NCI-H2081 (cell line): ENCODE data around the gene CORO2A.
A peak's percentile ranks its signal among the peaks of the same experiment; 100 is the strongest.

ENCODE experiments used
- DNase-seq, 2 experiments: peaks; one replicate each; lab custom pipeline; 2025; lab: John Stamatoyannopoulos, UW

CORO2A gene

DNA sequence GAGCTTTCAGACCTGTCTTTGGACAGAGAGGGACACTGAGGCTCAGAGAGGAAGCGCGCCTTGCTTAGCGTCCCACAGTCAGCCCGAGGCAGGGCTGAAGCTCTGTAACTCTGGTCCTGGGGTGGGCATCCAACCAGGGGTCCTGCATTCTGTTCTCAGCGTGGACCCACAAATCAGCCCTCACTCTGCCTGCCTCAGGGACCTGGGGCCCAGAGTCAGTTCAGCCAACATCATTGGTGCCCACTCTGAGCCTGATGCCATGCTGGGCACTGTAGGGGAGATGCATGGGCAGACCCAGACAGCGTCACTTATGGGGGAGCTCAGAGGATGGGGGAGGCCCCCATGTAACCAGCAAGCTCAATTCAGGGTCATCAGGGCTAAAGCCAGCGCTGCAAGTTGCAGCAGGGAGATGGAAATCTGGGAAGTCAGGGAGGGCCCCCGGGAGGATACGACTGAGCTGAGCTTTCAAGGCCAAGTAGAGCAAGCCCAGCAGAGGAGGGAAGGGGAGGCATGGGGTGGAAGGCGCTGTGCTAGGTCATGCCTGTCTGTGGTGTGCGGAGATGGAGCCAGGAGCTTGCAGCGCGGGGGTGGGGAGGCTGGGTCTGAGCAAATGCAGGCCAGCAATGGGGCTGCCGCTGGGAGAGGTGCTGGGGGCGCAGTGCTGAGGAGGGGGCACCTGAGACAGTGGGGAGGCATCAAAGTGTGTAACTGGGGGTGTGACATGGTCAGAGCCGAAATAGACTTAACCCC is 21.1 kb downstream of the CORO2A start:
- no peak for DNase-seq

DNA sequence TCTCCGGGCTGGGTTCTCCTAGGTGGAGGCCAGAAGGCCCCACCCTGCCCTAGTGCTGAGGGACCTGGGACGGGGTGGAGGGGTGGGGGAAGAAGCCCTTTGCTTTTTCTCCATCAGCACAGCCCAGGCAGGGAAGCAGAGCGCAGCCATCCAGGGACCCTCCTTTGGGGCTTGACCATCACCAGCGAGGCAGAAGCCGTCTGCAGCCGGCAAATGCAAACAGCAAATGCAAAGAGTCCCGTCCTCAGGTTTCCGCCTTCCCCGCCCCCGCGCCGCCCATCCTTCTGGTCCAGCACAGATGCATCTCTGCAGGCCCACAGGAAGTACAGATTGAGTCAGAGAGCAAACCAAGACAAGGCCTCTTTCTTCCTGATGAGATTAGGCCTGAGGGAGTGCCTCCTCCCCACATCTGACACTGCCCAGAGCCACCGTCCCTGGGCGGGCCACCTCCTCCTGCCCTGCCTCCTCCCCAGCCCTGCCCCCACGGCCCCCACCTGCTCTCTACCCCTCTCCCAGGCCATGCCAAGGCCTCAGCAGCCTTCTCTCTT is 23.4 kb downstream of the CORO2A start:
- DNase-seq: no peak

DNA sequence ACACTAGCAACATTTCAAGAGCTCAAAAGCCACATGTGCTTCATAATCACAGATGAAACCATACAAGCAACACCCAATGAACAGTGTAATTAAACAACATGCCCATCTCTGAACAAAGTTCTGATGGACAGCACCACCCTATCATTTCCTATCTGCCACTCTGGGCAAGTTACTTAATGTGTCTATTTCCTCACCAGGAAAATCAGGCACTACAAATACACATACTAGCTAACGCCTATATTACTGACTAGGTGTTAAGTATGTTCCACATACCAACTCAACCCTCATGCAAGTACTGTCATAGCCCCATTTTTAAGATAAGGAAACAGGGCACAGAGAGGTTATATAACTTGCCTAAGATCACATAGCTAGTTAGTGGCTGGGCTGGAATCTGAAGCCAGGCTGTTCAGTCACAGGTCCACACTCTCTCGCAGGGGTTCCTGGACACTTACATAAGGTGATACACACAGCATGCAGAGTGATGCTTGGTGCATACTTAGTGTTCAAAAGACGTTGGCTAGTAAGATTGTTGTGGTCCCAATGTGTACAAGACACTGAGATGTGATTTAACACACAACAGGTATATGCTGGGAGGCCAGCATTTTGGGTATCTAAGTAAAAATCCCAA is 24.2 kb downstream of the CORO2A start:
- no peak for DNase-seq

DNA sequence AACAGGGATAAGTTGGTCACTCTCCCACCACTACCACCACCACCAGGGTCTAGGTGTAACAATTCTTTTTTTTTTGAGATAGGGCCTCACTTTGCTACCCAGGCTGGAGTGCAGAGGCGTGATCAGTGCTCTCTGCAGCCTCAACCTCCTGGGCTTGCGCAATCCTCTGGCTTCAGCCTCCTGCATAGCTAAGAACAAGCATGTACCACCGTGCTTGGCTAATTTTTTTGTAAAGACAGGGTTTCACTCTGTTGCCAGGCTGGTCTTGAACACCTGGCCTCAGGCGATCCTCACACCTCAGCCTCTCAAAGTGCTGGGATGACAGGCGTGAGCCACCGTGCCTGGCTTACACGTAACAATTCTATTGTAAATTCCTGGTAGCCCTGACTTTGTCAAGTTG is 27.5 kb downstream of the CORO2A start:
- DNase-seq: no peak

DNA sequence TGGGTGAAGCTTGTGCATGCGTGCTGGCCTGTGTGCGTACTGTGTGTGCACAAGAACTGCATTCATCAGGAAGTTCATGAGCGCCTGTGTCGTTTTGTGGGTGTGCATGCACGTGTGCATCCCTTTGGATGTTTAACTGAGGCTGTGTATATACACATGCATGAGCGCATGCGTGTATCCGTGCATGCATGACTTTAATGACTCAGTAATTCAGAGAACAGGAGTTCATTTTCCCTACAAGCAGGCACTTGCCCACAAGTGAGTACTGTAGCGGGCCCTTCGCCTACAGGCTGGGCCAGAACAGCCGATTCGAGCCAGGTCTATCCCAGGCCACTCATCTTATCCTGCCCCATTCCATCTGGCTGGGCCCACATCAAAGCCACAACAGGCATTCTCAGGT is 29.8 kb downstream of the CORO2A start:
- DNase-seq: no peak

DNA sequence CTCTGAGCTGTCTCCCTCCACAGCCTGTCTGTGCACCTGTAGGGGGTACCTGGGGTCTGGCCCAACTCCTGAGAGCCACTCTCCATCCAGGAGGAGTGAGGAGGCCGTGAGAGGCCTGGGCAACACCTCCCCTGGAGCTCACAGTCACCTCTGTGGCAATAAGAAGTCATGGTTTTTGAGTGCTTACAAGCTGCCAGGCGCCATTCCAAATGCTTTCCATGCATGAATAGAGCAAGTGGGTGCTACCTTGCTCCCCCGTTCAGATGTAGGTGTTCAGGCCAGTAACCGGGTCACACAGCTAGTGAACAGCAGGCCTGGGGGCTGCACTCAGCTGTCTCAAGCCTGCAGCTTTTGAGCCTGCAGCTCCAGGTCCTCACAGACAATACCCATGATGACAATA is 30.6 kb downstream of the CORO2A start:
- DNase-seq: no peak

DNA sequence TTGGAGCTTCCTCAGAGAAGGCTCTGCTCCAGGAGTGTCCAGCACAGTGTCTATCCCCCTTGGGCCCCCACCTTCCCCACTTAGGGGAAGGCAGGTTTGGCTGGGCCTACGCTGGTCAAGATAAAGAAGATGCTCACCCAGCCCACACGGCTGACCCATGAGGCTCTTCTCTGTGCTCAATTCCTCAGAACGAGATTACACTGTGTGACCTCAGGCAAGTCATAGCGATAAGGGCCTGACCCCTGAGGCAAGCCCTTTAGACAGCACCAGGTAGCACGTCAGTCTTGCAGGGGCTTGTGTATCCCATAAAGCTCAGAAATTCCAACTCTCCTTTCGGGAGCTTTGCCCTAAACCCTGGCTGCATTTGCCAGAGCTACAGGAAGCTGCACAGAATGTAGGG is 32.6 kb downstream of the CORO2A start:
- no peak for DNase-seq

DNA sequence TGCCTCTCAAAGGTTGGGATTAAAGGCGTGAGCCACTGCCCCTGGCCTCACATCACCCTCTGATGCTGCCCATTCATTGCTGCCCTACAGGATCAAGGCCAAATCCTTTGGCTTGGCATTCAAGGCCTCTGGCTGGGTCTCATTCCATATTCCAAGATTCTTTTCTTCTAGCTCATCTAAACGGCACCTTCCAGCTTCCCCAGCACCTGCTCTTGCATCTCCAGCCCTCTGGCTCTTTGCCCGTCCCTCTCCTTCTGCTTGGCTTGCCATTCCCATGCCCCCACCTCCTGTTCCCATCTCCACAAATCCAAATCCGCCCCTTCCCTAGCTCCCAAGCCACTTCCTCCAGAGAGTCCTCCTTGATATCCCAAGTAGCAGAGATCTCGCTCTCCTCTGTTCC is 33.1 kb downstream of the CORO2A start:
- DNase-seq: no peak

DNA sequence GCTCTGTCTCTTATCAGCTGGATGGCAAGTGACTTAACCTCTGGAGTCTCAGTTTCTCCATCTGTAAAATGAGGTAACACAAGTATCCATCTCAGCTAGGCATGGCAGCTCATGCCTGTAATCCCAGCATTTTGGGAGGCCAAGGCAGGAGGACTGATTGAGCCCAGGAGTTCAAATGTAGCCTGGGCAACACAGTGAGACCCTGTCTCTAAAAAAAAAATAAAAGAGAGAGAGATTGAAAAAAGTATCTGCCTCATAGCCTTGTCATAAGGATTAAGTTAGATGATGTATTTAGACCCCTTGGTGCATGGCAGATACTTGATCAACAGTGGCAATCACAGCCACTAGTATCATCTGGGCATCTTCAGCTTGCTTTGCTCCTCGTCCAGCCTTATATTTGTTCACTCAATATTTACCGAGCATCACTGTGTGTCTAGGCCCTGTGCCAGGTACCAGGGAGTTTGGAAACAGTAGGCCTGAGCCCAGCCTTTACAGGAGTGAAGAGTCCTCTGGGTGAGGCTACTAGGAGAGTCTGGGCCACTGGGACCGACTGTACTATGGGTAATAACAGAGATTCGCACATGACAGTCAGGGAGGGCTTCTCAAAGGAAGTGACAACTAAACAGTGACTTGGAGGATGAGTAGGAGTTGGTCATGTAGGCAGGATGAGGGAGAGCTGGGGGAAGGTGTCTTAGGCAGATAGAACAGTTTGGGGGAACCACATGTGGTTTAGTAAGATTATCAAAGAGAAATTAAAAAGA is 34.2 kb downstream of the CORO2A start:
- peak; percentile 34 to 69 for DNase-seq

DNA sequence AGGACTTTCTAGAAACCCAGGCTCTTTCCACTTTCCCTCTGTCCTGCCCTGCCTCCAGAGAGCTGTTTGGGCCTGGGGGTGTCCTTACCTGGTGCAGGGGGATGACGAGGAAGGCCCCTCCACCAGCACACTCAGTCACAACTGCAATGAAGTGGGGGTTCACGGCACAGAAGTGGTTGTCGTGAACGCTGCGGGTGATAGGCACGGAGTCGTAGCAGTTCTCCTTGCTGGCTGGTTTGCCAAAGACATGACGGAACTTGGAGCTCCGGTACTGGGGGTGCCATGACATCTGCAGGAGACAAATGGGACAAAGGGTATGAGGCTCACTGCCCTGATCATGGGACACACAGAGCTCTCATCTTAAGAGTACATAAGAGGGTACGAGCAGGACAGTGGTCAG is 35.1 kb downstream of the CORO2A start:
- no peak for DNase-seq

DNA sequence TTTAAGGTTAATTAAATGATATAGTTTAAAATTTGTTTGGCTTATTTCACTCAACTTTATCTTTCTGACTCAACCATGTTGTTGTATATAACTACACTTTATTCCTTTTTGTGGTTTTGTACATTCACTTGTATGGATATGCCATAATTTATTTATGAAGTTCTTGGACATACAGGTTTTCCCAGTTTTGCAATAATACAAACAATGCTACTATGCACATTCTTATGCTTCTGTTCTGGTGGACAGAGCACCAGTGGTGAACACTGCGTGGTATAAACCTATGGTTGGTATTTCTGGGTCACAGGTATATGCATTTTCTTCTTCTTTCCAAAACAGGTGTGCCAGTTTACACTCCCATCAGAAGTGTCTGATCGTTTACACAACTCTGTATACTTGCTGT is 37.8 kb downstream of the CORO2A start:
- DNase-seq: no peak

DNA sequence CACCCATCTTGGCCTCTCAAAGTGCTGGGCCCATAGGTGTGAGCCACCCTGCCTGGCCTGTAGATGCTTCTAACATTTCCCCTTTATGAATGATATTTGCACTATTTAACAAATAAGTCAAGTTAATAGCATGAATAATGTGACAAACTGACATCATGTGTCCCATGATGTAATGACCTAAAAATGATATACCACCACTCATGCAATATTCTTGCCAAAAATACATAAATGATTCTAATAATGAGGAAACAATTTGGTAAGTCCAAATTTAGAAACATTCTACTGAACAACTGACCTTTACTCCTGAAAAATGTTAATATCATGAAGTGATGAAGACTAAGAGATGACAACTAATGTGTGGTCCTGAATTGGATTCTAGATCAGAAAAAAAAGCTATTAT is 39.9 kb downstream of the CORO2A start:
- DNase-seq: no peak

DNA sequence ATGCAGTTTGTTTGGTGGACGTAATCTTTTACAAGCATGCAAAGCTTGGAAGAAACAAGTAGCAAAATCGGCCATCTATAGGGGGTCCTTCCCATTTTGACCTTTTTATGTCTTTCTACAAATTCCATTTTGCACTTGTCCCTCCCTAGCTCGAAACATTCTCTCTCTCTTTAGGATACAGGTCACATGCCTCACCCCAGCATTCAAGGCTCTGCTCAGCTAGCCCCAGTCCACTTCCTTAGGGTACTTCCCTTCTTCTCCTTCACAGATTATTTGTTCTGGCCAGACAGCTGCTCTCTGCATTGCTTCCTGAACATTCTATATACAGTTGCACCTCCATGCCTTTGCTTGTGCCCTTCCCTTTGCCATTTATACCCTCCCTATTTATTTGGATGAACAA is 41.7 kb downstream of the CORO2A start:
- DNase-seq: no peak

DNA sequence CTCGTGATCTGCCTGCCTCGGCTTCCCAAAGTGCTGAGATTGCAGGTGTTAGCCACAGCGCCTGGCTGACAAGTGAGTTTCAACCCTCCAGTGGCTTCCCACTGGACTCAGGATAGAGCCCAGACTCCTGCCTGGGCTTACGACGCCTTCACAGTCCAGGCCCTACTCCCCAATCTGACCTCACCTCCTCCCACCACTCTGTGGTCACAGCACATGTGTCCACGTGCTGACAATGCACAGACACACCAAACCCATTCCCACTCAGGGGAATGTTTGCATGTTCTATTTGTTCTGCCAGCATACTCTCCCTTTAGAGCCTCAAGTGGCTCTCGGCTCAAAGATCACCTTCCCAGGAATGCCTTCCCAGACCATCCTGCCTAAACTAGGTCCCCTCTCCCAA is 42.3 kb downstream of the CORO2A start:
- no peak for DNase-seq

DNA sequence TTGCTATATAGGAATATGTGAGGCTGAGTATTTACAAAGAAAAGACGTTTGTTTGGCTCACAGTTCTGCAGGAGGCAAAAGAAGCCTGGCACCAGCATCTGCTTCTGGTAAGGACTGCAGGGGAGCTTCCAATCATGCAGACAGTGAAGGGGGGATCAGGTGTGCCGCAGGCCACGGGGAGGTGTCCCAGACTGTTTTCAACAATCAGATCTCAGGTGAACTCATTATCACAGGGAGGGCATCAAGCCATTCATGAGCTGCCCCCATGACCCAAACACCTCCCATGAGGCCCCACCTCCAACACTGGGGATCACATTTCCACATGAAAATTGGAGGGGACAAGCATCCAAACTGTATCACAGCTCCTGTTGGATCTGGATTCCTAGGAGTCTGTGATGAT is 43.0 kb downstream of the CORO2A start:
- DNase-seq: no peak

DNA sequence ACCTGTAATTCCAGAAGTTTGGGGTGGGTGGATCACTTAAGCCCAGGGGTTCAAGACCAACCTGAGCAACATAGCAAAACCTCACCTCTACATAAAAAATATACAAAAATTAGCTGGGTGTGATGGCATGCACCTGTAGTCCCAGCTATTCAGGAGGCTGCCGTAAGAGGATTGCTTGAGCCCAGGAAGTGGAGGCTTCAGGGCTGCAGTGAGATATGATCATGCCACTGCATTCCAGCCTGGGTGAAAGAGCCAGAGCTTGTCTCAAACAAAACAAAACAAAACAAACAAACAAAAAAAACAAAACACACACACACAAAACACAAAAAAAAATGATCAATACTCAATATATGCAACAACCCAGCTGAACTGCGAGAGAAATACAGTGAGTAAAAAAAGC is 44.0 kb downstream of the CORO2A start:
- DNase-seq: no peak

DNA sequence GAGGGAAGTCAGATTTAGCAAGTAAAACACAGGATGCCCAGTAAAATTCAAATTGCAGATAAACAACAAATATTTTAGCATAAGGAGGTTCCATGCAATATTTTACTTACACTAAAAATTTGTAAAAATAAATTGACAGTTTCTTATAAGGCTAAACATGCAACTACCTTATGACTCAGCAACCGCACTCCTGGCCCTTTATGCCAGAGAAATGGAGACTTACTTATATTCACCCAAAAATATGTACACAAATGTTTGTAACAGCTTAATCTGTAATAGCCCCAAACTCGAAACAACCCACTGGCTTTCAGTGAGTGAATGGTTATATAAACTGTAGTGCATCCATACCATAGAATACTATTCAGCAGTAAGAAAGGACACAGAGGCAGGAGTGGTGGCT is 44.9 kb downstream of the CORO2A start:
- DNase-seq: no peak

DNA sequence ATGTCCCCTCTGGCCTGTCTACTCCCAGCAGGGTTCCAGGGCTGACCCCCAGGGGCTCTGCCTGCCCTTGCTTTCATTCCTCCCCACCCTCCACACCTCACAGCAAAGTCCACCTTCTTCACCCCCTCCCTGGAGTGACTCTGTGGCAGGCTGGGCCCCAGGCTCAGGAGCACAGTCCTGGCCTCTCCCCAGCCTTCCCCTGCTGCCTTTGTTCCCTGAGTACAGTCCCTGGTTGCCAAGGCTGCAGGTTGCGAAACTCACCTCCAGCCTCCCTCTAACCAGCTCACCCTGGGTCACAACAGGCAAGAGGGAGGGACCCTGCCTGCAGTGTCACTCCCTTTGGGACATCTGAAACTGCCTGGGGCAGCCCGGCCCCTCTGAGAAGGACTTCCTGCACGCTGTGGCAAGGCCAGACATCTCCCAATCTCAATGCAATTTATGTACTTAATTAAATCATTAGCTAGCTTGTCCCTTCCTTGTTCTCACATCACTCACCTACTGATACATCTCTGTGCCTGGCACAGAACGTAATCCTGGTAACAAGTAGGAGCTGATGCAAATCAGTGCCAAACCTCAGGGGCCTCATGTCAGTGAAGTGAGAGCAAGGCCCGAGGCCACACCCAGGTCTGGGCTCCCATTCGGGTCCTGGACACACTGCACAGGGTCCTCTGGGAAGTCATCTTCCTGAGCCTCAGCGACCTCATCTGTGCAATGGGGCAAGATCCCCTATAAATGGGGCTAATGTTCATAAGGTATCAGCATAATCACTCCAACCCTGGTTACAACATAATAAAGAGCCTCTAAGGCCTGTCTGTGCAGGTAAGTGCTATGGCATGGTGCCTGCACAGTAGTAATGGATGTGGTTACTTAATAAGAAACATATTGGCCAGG is 46.1 kb downstream of the CORO2A start:
- DNase-seq: no peak

DNA sequence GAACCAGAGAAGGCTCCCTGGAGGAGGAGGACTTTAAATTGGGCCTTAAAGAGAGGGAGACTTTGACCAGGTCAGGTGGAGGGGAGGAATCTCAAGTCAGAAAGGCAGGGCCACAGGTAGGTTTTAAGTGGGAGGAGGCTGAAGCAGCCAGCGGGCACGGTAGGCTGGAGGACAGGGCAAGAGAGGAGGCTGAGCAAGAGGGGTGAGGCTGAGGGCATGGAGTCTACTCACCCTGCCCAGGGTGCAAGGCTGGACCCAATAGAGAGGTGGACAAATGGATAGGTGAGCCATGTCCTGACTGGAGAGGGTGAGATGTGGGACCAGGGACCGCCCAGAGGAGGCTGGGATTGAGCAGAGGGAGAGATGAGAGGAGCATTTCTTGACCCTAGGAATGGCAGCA is 47.8 kb downstream of the CORO2A start:
- DNase-seq: no peak

DNA sequence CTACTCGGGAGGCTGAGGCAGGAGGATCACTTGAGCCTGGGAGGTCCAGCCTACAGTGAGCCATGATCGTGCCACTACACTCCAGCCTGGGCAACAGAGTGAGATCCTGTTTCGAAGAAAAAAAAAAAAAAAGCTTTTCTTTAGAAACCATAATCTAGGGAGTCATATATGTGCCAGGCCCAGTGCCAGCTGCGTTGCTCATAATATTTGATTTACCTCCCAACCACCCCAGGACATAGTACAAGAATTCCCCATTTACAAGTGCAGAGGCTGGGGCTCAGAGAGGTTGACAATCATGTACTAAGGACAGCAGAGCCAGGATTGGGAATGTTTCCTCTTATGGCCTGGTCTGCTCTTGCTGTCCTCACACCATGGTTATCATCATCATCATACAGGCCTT is 48.4 kb downstream of the CORO2A start:
- DNase-seq: no peak

DNA sequence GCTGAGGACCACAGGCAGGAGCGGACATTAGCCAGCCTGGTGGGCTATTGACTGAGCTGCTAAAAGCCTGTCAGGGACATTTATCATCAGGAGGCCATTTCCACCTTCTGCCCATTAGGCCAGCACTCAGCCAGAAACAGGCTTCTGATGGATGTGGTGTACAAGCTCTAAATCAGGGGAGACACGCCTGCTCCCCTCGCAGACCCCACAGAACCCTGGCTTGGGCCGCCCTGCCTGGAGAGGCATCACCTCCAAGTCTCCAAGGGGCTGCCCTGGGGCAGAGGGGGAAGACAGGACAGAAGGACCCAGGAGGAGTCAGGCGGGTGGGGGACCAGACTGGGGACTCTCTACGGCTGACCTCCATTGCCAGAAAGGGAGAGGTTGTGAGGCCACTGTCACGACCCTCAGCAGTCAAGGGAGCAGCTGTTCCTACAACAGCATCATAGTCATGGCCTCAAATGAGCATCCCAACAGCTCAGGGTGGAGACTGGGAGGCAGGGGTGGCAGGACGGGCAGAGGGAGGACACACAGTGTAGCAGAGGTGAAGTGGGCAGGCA is 49.4 kb downstream of the CORO2A start:
- no peak for DNase-seq
